Testis (tissue), 3 donors: ENCODE data around the gene TRAK2. TPM values are rescaled to one million over a fixed set of nuclear protein-coding genes. Genes with fewer than 3 reads are reported as not detected.

Source experiments
- DNase-seq: peaks from one replicate; pipeline ENCODE4 v3.0.0-alpha.2; 2019
- H3K27ac ChIP-seq, 2 donors: fragments of 200-600 bp; sonication (generic); one replicate each; pipeline ENCODE4 v1.5.1; 2019
- H3K27me3 ChIP-seq: fragments of 200-600 bp; sonication (generic); one replicate; pipeline ENCODE4 v1.5.1; 2019
- H3K36me3 ChIP-seq: fragments of 200-600 bp; sonication (generic); one replicate; pipeline ENCODE4 v1.5.1; 2017; ENCODE audit warnings: low read depth; ENCODE audit errors: missing control alignments
- H3K4me1 ChIP-seq: fragments of 200-600 bp; sonication (generic); one replicate; pipeline ENCODE4 v1.5.1; 2019
- H3K4me3 ChIP-seq, 2 donors: fragments of 200-600 bp; sonication (generic); one replicate each; pipeline ENCODE4 v1.5.1; 2017 to 2019
- H3K9me3 ChIP-seq: fragments of 200-600 bp; sonication (generic); one replicate; pipeline ENCODE4 v1.5.1; 2017
- CTCF ChIP-seq, 3 experiments: fragments of 450-650 bp in 2 of 3; fragments of 200-600 bp in 1 of 3; sonication (generic) in 1 of 3; IDR thresholded peaks; one replicate each; pipeline ENCODE4 v1.5.1; 2016 to 2019; ENCODE audit warnings: antibody characterized with exemption in 3 of 3, mild to moderate bottlenecking in 2 of 3, moderate library complexity in 1 of 3
- POLR2A ChIP-seq: fragments of 450-650 bp; IDR thresholded peaks from one replicate; pipeline ENCODE4 v1.6.1; 2017; ENCODE audit warnings: antibody characterized with exemption, mild to moderate bottlenecking, moderate library complexity
- WGBS, 2 donors: methylation state at CpG; one replicate each; pipeline ENCODE4 v1.1.5; 2018; 5-methylcytosine and 5-hydroxymethylcytosine counted together
- intact Hi-C: fragments of 100-400 bp; cut with DNase I; formaldehyde crosslinking; loops from one replicate; pipeline ENCODE4 v1.15.1; 2023; ENCODE audit warnings: low total_unique reads
- polyA plus RNA-seq: library from polyadenylated mRNA; stranded (reverse); fragments of 350-450 nt; fragmentation: Illumina TruSeq; extraction: RNeasy Lipid Tissue Mini Kit (QIAGEN cat#74804); gene quantifications from one replicate; pipeline ENCODE4 v1.2.3, GENCODE V29; 2014; ENCODE audit warnings: low read depth, low replicate concordance; ENCODE audit not compliant: insufficient read depth
- total RNA-seq, 2 donors: library from RNA; depleted of rRNA; stranded (reverse); fragments of >200 nt; gene quantifications; one replicate each; pipeline ENCODE4 v1.2.3, GENCODE V29; 2016

Gene TRAK2
- total and polyA plus RNA-seq, 3 donors from 2014 or later = 13.7 to 16.7 (median 15.7) TPM

- 92 to 96% methylated on average over 3 of the region's 3 CpGs for WGBS, 2 donors
- Histone ChIP-seq H3K9me3 (no peaks in the 10 kb centered on the region), H3K36me3 (no peaks in the 10 kb centered on the region), H3K4me3 (no peak overlapping the region), H3K4me1 (no peaks in the 10 kb centered on the region), H3K27ac (no peak overlapping the region), H3K27me3 (no peaks in the 10 kb centered on the region)
- intact Hi-C loops = no loop called here
- no peak for TF ChIP-seq POLR2A
- no peak for TF ChIP-seq CTCF (IDR thresholded peaks at IDR 0.05)
- no peak for DNase-seq
Observed at GRCh38 chr2:201401815-201402214, 49.4 kb downstream of the TRAK2 start.

DNA sequence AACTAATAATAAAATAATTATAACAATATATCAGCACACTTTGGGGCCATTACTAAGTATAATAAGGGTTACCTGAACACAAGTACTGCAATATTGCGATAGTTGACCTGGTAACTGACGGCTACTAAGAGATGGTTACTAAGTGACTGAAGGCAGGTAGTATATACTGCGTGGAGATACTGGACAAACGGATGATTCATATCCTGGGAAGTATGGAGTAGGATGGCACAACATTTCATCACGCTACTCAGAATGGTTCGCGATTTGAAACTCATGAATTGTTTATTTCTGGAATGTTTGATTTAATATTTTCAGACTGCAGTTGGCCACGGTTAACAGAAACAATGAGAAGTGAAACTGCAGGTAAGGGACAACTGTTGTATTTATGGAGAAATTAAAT, 54.7 kb downstream of the TRAK2 start:
- Histone ChIP-seq H3K27ac (no peak overlapping the region), H3K36me3 (no peaks in the 10 kb centered on the region), H3K27me3 (no peaks in the 10 kb centered on the region), H3K4me1 (no peaks in the 10 kb centered on the region), H3K4me3 (no peak overlapping the region), H3K9me3 (no peaks in the 10 kb centered on the region)
- no peak for TF ChIP-seq POLR2A
- intact Hi-C loops = no loop called here
- no peak for DNase-seq
- 82 to 96% methylated on average over 8 of the region's 8 CpGs for WGBS, 2 donors

GRCh38 chr2:201383136-201383535, 68.1 kb downstream of the TRAK2 start:
- H3K4me3 ChIP-seq = no peak overlapping the region
- no peak for DNase-seq
- H3K27ac ChIP-seq = no peak overlapping the region
- H3K9me3 ChIP-seq = no peaks in the 10 kb centered on the region
- no peaks in the 10 kb centered on the region for H3K36me3 ChIP-seq
- intact Hi-C loops = no loop called here
- WGBS, 2 donors = 86 to 92% methylated on average over 1 of the region's 1 CpG
- H3K27me3 ChIP-seq = no peaks in the 10 kb centered on the region
- H3K4me1 ChIP-seq = no peaks in the 10 kb centered on the region
- no peak for TF ChIP-seq POLR2A
- TF ChIP-seq CTCF (IDR thresholded peaks at IDR 0.05) = no peak

GRCh38 chr2:201378496-201379397, 72.5 kb downstream of the TRAK2 start:
- intact Hi-C loops = no loop called here

DNA sequence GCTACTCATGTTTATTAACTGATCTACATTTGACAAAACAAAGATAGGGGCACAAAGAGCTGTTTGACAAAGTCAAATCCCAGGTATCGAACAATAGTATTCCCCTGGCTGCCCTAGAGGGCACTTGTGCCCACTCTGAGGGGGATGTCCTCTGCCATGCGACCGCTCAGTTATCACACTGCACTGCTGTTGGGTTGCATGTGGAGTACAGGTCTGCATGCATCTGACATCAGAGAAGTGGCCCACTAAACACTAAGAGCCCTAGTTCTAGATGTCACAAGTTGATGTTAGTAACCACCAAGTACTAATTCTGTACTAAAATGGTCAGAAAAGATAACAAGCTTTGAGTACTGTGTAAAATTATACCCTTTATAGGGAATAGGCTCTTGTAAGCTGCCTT, 74.0 kb downstream of the TRAK2 start:
- TF ChIP-seq POLR2A (no peak), CTCF (IDR thresholded peaks at IDR 0.05) (no peak)
- intact Hi-C loops = no loop called here
- no peaks in the 10 kb centered on the region for H3K27me3 ChIP-seq
- no peak for DNase-seq
- WGBS, 2 donors = 95 to 96% methylated on average over 3 of the region's 3 CpGs
- H3K9me3 ChIP-seq = no peaks in the 10 kb centered on the region
- H3K4me1 ChIP-seq = no peaks in the 10 kb centered on the region
- H3K36me3 ChIP-seq = no peaks in the 10 kb centered on the region
- no peak overlapping the region for H3K4me3 ChIP-seq
- no peak overlapping the region for H3K27ac ChIP-seq

More at GRCh38 chr2:201378496-201379397, 72.5 kb downstream of the TRAK2 start:
- no peak overlapping the region for H3K4me3 ChIP-seq
- WGBS, 2 donors = 86 to 90% methylated on average over 5 of the region's 5 CpGs
- no peak overlapping the region for H3K27ac ChIP-seq
- TF ChIP-seq CTCF (IDR thresholded peaks at IDR 0.05) = no peak
- no peak for TF ChIP-seq POLR2A
- H3K4me1 ChIP-seq = no peaks in the 10 kb centered on the region
- no peaks in the 10 kb centered on the region for H3K27me3 ChIP-seq
- no peak for DNase-seq
- no peaks in the 10 kb centered on the region for H3K36me3 ChIP-seq
- H3K9me3 ChIP-seq = no peaks in the 10 kb centered on the region
